H1 (cell line): Measurements from ENCODE around the gene SEC16A. TPM values are rescaled to one million over a fixed set of nuclear protein-coding genes. Genes with fewer than 3 reads are reported as not detected.

Experiments
- CTCF ChIA-PET: fragments of 300-600 bp; sonication (Branson Sonifier 250); formaldehyde crosslinking; loops from one replicate; lab custom pipeline; 2021; ENCODE audit not compliant: partially characterized antibody; lab: Charles Lee
- POLR2A ChIA-PET: fragments of 300-600 bp; sonication (Branson Sonifier 250); formaldehyde crosslinking; loops from one replicate; lab custom pipeline; 2021; ENCODE audit warnings: inconsistent platforms; ENCODE audit not compliant: partially characterized antibody; lab: Charles Lee
- DNase-seq, 2 experiments: peaks; one replicate each; pipeline versions ENCODE4 v3.0.0 to v3.0.0-alpha.2; 2010 to 2022; ENCODE audit warnings: low spot score in 2 of 2, low read depth in 1 of 2, mixed read lengths in 1 of 2
- FAIRE-seq: peaks from 2 replicates; lab custom pipeline; 2011; peaks lifted over from hg19 to GRCh38; lab: Jason Lieb, UNC
- H2AFZ ChIP-seq: 2 replicates; pipeline ENCODE4 v1.8.1; 2012; ENCODE audit warnings: low read length, inconsistent platforms
- H2AK5ac ChIP-seq: 2 replicates; pipeline ENCODE4 v1.6.1; 2013; ENCODE audit warnings: low read depth, low read length
- H2BK120ac ChIP-seq: replicated peaks from 2 replicates; pipeline ENCODE3; 2013; ENCODE audit warnings: low read depth, low read length, inconsistent platforms
- H2BK12ac ChIP-seq: 2 replicates; pipeline ENCODE4 v1.6.1; 2013; ENCODE audit warnings: low read depth, low read length
- H2BK15ac ChIP-seq: 2 replicates; pipeline ENCODE4 v1.6.1; 2013; ENCODE audit warnings: low read length
- H2BK20ac ChIP-seq: 2 replicates; pipeline ENCODE4 v1.6.1; 2013; ENCODE audit warnings: low read length
- H2BK5ac ChIP-seq: 2 replicates; pipeline ENCODE4 v1.6.1; 2013; ENCODE audit warnings: low read depth, low read length
- H3K14ac ChIP-seq: 2 replicates; pipeline ENCODE4 v1.6.1; 2013; ENCODE audit warnings: inconsistent platforms; ENCODE audit not compliant: insufficient read length
- H3K18ac ChIP-seq: 2 replicates; pipeline ENCODE4 v1.6.1; 2013; ENCODE audit warnings: low read length; ENCODE audit errors: extremely low read depth
- H3K23ac ChIP-seq: 2 replicates; pipeline ENCODE4 v1.6.1; 2013; ENCODE audit warnings: inconsistent platforms; ENCODE audit not compliant: insufficient read length
- H3K23me2 ChIP-seq: 2 replicates; pipeline ENCODE4 v1.6.1; 2013; ENCODE audit warnings: low read depth, low read length
- H3K27ac ChIP-seq: 2 replicates; pipeline ENCODE4 v1.6.1; 2011; ENCODE audit warnings: low read depth, low read length, inconsistent platforms
- H3K27me3 ChIP-seq, 4 experiments: replicated peaks in 1 of 4; 1 replicate in 1 of 4; 2 replicates in 3 of 4; pipeline versions ENCODE4 v1.6.1 to v1.8.1; 2011 to 2013; ENCODE audit warnings: low read length in 3 of 4, mild to moderate bottlenecking in 3 of 4, inconsistent platforms in 2 of 4, mixed read lengths in 2 of 4, moderate library complexity in 1 of 4; ENCODE audit not compliant: control insufficient read depth in 3 of 4, insufficient read depth in 3 of 4; ENCODE audit errors: extremely low read depth in 1 of 4
- H3K36me3 ChIP-seq, 4 experiments: 2 replicates each; pipeline versions ENCODE4 v1.6.1 to v1.8.1; 2011 to 2013; ENCODE audit warnings: mild to moderate bottlenecking in 4 of 4, low read length in 3 of 4, moderate library complexity in 2 of 4, control low read depth in 1 of 4, inconsistent platforms in 1 of 4; ENCODE audit not compliant: insufficient read depth in 4 of 4, control insufficient read depth in 2 of 4
- H3K4ac ChIP-seq: replicated peaks from 2 replicates; pipeline ENCODE3; 2013; ENCODE audit warnings: low read length, low read depth, mixed read lengths, inconsistent platforms; ENCODE audit not compliant: insufficient read length
- H3K4me1 ChIP-seq, 4 experiments: replicated peaks in 1 of 4; 1 replicate in 1 of 4; 2 replicates in 3 of 4; pipeline versions ENCODE4 v1.6.1 to v1.8.1; 2011 to 2013; ENCODE audit warnings: low read length in 3 of 4, inconsistent platforms in 2 of 4, mixed read lengths in 1 of 4; ENCODE audit not compliant: insufficient read depth in 4 of 4, control insufficient read depth in 3 of 4
- H3K4me2 ChIP-seq, 2 experiments: 2 replicates each; pipeline versions ENCODE4 v1.6.1 to v1.8.1; 2011 to 2013; ENCODE audit warnings: low read depth in 2 of 2, low read length in 2 of 2, control low read depth in 1 of 2, inconsistent platforms in 1 of 2, mild to moderate bottlenecking in 1 of 2; ENCODE audit not compliant: insufficient read depth in 1 of 2
- H3K4me3 ChIP-seq, 4 experiments: fragments of 200-600, 300-600 bp in 1 of 4; sonication (generic), shearing (Covaris generic), sonication (Bioruptor Twin) in 1 of 4; 2 replicates each; pipeline versions ENCODE4 v1.5.1 to v1.8.1; 2011 to 2016; ENCODE audit warnings: low read length in 4 of 4, low read depth in 3 of 4, control low read depth in 2 of 4, inconsistent platforms in 2 of 4, mild to moderate bottlenecking in 2 of 4, mixed read lengths in 1 of 4, moderate library complexity in 1 of 4; ENCODE audit not compliant: insufficient read depth in 2 of 4; ENCODE audit errors: extremely low read depth in 1 of 4
- H3K56ac ChIP-seq: replicated peaks from 2 replicates; pipeline ENCODE3; 2013; ENCODE audit warnings: low read depth, mild to moderate bottlenecking, mixed read lengths, low read length, inconsistent platforms; ENCODE audit not compliant: insufficient read length
- H3K79me1 ChIP-seq: 2 replicates; pipeline ENCODE4 v1.6.1; 2013; ENCODE audit warnings: low read depth, low read length, control low read depth
- H3K79me2 ChIP-seq, 2 experiments: 2 replicates each; pipeline versions ENCODE4 v1.6.1 to v1.8.1; 2012 to 2013; ENCODE audit warnings: low read length in 2 of 2, mild to moderate bottlenecking in 2 of 2, inconsistent platforms in 1 of 2; ENCODE audit not compliant: insufficient read depth in 2 of 2, control insufficient read depth in 1 of 2
- H3K9ac ChIP-seq, 4 experiments: replicated peaks in 1 of 4; 1 replicate in 1 of 4; 2 replicates in 3 of 4; pipeline versions ENCODE4 v1.6.1 to v1.8.1; 2011 to 2013; ENCODE audit warnings: low read depth in 3 of 4, low read length in 3 of 4, control low read depth in 2 of 4, mild to moderate bottlenecking in 2 of 4, moderate library complexity in 2 of 4, inconsistent platforms in 1 of 4; ENCODE audit errors: extremely low read depth in 1 of 4
- H3K9me3 ChIP-seq, 2 experiments: 2 replicates each; pipeline versions ENCODE4 v1.6.1 to v1.8.1; 2012 to 2013; ENCODE audit warnings: mild to moderate bottlenecking in 2 of 2, moderate library complexity in 2 of 2, control low read depth in 1 of 2, inconsistent platforms in 1 of 2, low read depth in 1 of 2, low read length in 1 of 2, mixed read lengths in 1 of 2; ENCODE audit not compliant: insufficient read depth in 2 of 2
- H4K20me1 ChIP-seq, 2 experiments: replicated peaks in 1 of 2; 2 replicates each; pipeline versions ENCODE3 to v1.8.1; 2011 to 2013; ENCODE audit warnings: inconsistent platforms in 2 of 2, low read length in 2 of 2, mild to moderate bottlenecking in 1 of 2; ENCODE audit not compliant: insufficient read depth in 2 of 2, control insufficient read depth in 1 of 2
- H4K5ac ChIP-seq: 2 replicates; pipeline ENCODE4 v1.6.1; 2013; ENCODE audit warnings: low read length, low read depth, mixed read lengths, inconsistent platforms; ENCODE audit not compliant: insufficient read length
- H4K8ac ChIP-seq: 2 replicates; pipeline ENCODE4 v1.8.0; 2013; ENCODE audit warnings: mild to moderate bottlenecking, moderate library complexity, low read length, inconsistent platforms; ENCODE audit not compliant: insufficient read depth; ENCODE audit errors: extremely low read depth
- H4K91ac ChIP-seq: replicated peaks from 2 replicates; pipeline ENCODE3; 2013; ENCODE audit warnings: low read length, mixed read lengths, inconsistent platforms; ENCODE audit not compliant: insufficient read length
- RFX5 ChIP-seq: IDR thresholded peaks from 2 replicates; pipeline ENCODE4 v1.6.1; 2011; ENCODE audit warnings: low read depth, low read length, improper control_type of control experiment, borderline replicate concordance
- WGBS, 2 experiments: shearing (Covaris generic) in 1 of 2; methylation state at CpG; one replicate each; pipeline versions ENCODE4 v1.1.6 to v1.1.7; 2013 to 2015; ENCODE audit warnings: low lambda C conversion rate in 2 of 2, mixed read lengths in 2 of 2, inconsistent platforms in 1 of 2, low coverage in 1 of 2, missing lambda C conversion rate in 1 of 2; ENCODE audit not compliant: insufficient replicate concordance in 2 of 2, insufficient coverage in 1 of 2, insufficient read length in 1 of 2; ENCODE audit errors: extremely low coverage in 1 of 2, missing lambda C conversion rate in 1 of 2; 5-methylcytosine and 5-hydroxymethylcytosine counted together
- polyA plus RNA-seq, 7 experiments: library from polyadenylated mRNA; depleted of rRNA in 3 of 7; stranded (reverse) in 5 of 7; unstranded in 2 of 7; fragments of >200 nt in 5 of 7; fragments of 200-250 nt in 2 of 7; gene quantifications; 1 replicate in 5 of 7; 2 replicates in 1 of 7; 4 replicates in 1 of 7; pipeline versions ENCODE4 v1.2.1 to v1.2.3, GENCODE V29; 2011 to 2013; ENCODE audit warnings: missing spikeins in 2 of 7, mixed read lengths in 2 of 7
- total RNA-seq: library from RNA; stranded (reverse); fragmentation: NEBNext Ultra II Directional; extraction: Animal tissue kit (Norgen Biotek cat#: 25700); gene quantifications from 2 replicates; pipeline ENCODE4 v1.2.1, GENCODE V29; 2021

SEC16A gene
- total and polyA plus RNA-seq, 2 of the 8 experiments (the other 6 are each of a cell fraction or from before 2014, with no cell fraction given), result 21.6 to 49.0 TPM

- Histone ChIP-seq H3K4ac (no peak overlapping the region), H4K5ac (no peak overlapping the region), H2BK20ac (no peak overlapping the region), H4K8ac (no peak overlapping the region), H3K27ac (no peak overlapping the region), H3K56ac (no peak overlapping the region), H3K27me3 (no peaks in the 10 kb centered on the region), H2AK5ac (no peak overlapping the region), H3K14ac (no peak overlapping the region), H3K4me3 (no peak overlapping the region), H2BK15ac (no peak overlapping the region), H3K23me2 (peaks cover 9% of the 10 kb centered on the region), H3K9ac (no peak overlapping the region), H3K4me2 (no peak overlapping the region), H4K91ac (no peak overlapping the region), H3K18ac (no peak overlapping the region), H2AFZ (no peak overlapping the region), H3K79me2 (peaks cover 11 to 42% of the 10 kb centered on the region in 2 experiments), H3K9me3 (no peaks in the 10 kb centered on the region), H2BK120ac (no peak overlapping the region), H3K36me3 (peaks cover 16 to 54% (median 37%) of the 10 kb centered on the region in 4 experiments), H4K20me1 (peaks cover 6 to 11% of the 10 kb centered on the region in 2 experiments), H3K23ac (no peak overlapping the region), H2BK12ac (no peak overlapping the region), H3K79me1 (peaks cover 20% of the 10 kb centered on the region), H2BK5ac (no peak overlapping the region), H3K4me1 (peaks cover 0 to 3% (median 3%) of the 10 kb centered on the region in 4 experiments; a peak in 4 of 7 replicates)
- ChIA-PET CTCF (interaction anchor here (1.2 to 2.0 kb wide), 3 partner anchors 17 to 45 kb away, joined by 3 to 5 read pairs (median 4); partner anchors contain the start of gene DNLZ), POLR2A (interaction anchor here (0.5 to 8.0 kb wide), 10 partner anchors 10 to 161 kb away, joined by 3 to 123 read pairs (median 5); partner anchors contain the start of gene SNAPC4)
- FAIRE-seq (no peak), DNase-seq (no peak)
- no peak for TF ChIP-seq RFX5
- WGBS, 2 experiments, result 95% methylated on average over 7 of the region's 7 CpGs; no CpG with 5 or more reads in 1 of the 2 experiments
Measured at GRCh38 chr9:136407911-136408310, 74.9 kb downstream of the SEC16A start.
